Measurements from ENCODE around the gene PDE4D. TPM values are rescaled to one million over a fixed set of nuclear protein-coding genes. Genes with fewer than 3 reads are reported as not detected.

Gene PDE4D
- total RNA-seq, 4 donors from 2014 or later, result 15.9 to 66.3 (median 48.7) TPM

DNA sequence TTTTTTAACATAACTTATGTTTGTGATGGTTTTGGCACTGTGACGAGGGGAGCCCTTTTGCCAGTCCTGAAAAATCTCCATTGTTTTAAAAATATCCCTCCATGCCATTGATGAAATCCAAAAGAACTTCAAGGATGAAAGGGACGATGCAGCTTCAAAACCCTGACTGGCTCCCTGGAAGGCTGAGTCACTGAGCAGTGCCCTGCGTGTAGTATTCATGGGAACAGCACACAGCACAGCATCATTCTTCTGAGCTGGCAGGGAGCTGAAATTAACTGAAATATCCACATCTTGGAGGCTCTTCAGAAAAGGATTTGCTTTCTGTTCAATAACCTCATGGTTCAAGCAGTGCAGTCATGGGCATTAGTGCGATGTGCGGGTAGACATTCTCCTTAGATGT, 29.7 kb downstream of the PDE4D start:
- H3K9me3 ChIP-seq, result no peaks in the 10 kb centered on the region
- no peak for DNase-seq (ENCODE audit: low spot score in 2 of 2)
- no peaks in the 10 kb centered on the region for H3K27me3 ChIP-seq
- H3K4me3 ChIP-seq, result no peak overlapping the region
- no peaks in the 10 kb centered on the region for H3K36me3 ChIP-seq
- H3K27ac ChIP-seq, result no peak overlapping the region
- H3K4me1 ChIP-seq, result no peaks in the 10 kb centered on the region
- WGBS, 2 donors, result 70 to 74% methylated on average over 5 of the region's 5 CpGs
- TF ChIP-seq EP300 (IDR thresholded peaks at IDR 0.05) (no peak), POLR2A (IDR thresholded peaks at IDR 0.05) (no peak)
- TF ChIP-seq, protein P1, sequence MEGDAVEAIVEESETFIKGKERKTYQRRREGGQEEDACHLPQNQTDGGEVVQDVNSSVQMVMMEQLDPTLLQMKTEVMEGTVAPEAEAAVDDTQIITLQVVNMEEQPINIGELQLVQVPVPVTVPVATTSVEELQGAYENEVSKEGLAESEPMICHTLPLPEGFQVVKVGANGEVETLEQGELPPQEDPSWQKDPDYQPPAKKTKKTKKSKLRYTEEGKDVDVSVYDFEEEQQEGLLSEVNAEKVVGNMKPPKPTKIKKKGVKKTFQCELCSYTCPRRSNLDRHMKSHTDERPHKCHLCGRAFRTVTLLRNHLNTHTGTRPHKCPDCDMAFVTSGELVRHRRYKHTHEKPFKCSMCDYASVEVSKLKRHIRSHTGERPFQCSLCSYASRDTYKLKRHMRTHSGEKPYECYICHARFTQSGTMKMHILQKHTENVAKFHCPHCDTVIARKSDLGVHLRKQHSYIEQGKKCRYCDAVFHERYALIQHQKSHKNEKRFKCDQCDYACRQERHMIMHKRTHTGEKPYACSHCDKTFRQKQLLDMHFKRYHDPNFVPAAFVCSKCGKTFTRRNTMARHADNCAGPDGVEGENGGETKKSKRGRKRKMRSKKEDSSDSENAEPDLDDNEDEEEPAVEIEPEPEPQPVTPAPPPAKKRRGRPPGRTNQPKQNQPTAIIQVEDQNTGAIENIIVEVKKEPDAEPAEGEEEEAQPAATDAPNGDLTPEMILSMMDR (IDR thresholded peaks at IDR 0.05), result no peak

DNA sequence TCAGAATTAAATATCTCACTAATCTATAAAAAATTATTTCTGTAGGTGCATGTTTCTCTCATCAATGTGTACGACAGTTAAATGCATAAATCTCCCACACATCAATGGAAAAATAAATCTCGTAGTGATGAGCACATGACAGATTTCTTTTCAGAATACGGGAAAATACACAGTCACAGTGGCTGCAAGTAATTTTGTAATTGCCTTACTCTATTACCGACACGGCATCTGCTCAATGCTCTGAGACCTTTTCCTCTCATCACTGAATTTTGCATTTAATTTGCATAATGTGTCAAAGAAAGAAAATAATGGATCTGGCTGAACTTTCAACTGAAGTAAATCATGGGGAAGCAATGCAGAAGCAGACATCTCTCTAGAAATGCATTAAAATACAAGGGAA, 37.2 kb downstream of the PDE4D start:
- Histone ChIP-seq H3K9me3 (no peaks in the 10 kb centered on the region), H3K27me3 (no peaks in the 10 kb centered on the region), H3K27ac (no peak overlapping the region), H3K36me3 (no peaks in the 10 kb centered on the region), H3K4me1 (no peaks in the 10 kb centered on the region), H3K4me3 (no peak overlapping the region)
- TF ChIP-seq POLR2A (IDR thresholded peaks at IDR 0.05), result no peak
- TF ChIP-seq, protein P1 (IDR thresholded peaks at IDR 0.05), result no peak
- no peak for TF ChIP-seq EP300 (IDR thresholded peaks at IDR 0.05)
- no peak for DNase-seq (ENCODE audit: low spot score in 2 of 2)
- WGBS, 2 donors, result 81 to 85% methylated on average over 5 of the region's 5 CpGs

DNA sequence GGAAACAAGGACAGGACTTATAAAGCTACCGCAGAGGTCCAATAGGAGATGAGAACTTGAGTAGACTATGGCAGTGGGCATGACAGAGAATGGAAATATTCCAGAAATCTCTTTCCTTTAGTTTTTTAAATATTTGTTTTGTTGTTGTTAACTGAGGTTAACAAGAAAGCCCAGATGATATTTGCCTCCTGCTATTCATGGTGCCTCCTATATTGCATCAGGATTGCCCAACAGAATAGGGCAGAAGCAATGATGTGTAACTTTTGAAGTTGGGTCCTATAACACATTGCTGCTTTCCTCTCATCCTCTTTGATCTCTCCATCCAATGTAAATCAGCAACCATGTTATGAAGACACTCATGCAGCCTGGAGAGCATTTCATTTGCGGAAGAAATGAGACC, 42.8 kb downstream of the PDE4D start:
- no peak overlapping the region for H3K27ac ChIP-seq
- no peak for DNase-seq (ENCODE audit: low spot score in 2 of 2)
- no peaks in the 10 kb centered on the region for H3K4me1 ChIP-seq
- TF ChIP-seq EP300 (IDR thresholded peaks at IDR 0.05), result no peak
- TF ChIP-seq POLR2A (IDR thresholded peaks at IDR 0.05), result no peak
- TF ChIP-seq, protein P1 (IDR thresholded peaks at IDR 0.05), result no peak
- no peaks in the 10 kb centered on the region for H3K27me3 ChIP-seq
- no peaks in the 10 kb centered on the region for H3K9me3 ChIP-seq
- 93 to 99% methylated on average over 2 of the region's 2 CpGs for WGBS, 2 donors
- no peak overlapping the region for H3K4me3 ChIP-seq
- H3K36me3 ChIP-seq, result no peaks in the 10 kb centered on the region

DNA sequence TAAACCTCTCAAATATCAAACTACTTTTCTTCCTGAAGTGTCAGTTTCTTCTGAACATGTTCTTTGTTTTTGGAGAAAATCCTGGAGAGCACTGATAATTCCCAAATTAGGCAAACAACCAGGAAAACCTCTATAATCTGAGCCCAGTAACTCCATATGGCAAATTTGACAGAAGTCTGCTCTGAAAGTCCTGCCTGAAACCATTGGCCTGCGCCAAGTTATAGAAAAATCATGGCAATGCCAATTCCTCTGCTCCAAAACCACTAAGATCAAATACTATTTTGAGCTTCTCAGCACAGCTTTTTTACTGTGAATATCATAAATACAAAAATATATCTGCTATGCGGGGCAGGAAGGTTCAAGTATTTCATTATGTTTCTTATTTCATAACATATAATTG, 45.9 kb downstream of the PDE4D start:
- WGBS, 2 donors, result 71 to 74% methylated on average over 2 of the region's 2 CpGs

DNA sequence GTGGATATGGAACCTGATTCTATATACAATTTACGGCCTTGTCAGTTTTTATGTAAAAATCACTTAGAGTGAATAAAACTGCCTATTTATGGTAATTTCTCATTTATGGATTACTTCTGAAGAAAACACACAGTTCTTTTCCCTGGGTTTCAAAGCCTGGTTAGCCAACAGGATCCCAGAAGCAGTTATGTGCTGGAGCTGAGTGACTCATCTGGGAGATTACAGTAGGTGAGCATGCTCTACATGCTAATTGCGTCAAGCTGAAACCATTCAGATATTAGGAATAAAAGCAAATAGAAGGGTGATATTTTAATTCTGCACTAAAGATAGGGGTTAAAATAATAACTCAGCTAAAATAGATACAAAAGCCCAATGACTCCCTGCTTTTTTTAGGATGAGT, 47.8 kb downstream of the PDE4D start:
- no peak for TF ChIP-seq EP300 (IDR thresholded peaks at IDR 0.05)
- TF ChIP-seq, protein P1 (IDR thresholded peaks at IDR 0.05), result no peak
- no peak for TF ChIP-seq POLR2A (IDR thresholded peaks at IDR 0.05)
- no peak overlapping the region for H3K4me3 ChIP-seq
- WGBS, 2 donors, result 90 to 95% methylated on average over 2 of the region's 2 CpGs
- no peaks in the 10 kb centered on the region for H3K9me3 ChIP-seq
- H3K36me3 ChIP-seq, result no peaks in the 10 kb centered on the region
- no peak overlapping the region for H3K27ac ChIP-seq
- no peaks in the 10 kb centered on the region for H3K27me3 ChIP-seq
- H3K4me1 ChIP-seq, result no peaks in the 10 kb centered on the region
- DNase-seq (ENCODE audit: low spot score in 2 of 2), result no peak

More for the DNA sequence above, 45.9 kb downstream of the PDE4D start:
- Histone ChIP-seq H3K36me3 (no peaks in the 10 kb centered on the region), H3K27me3 (no peaks in the 10 kb centered on the region), H3K4me1 (no peaks in the 10 kb centered on the region), H3K4me3 (no peak overlapping the region), H3K27ac (no peak overlapping the region), H3K9me3 (no peaks in the 10 kb centered on the region)
- DNase-seq (ENCODE audit: low spot score in 2 of 2), result no peak
- TF ChIP-seq POLR2A (IDR thresholded peaks at IDR 0.05) (no peak), EP300 (IDR thresholded peaks at IDR 0.05) (no peak)
- TF ChIP-seq, protein P1 (IDR thresholded peaks at IDR 0.05), result no peak

Data from tibial nerve (tissue), 4 donors.